ENCODE measurements around the gene FBXL14. TPM values are rescaled to one million over a fixed set of nuclear protein-coding genes. Genes with fewer than 3 reads are reported as not detected.

FBXL14 gene
- total and polyA plus RNA-seq, 2 of the 13 experiments (the other 11 are each of a cell fraction or from before 2014, with no cell fraction given): 7.0 to 7.4 TPM

DNA sequence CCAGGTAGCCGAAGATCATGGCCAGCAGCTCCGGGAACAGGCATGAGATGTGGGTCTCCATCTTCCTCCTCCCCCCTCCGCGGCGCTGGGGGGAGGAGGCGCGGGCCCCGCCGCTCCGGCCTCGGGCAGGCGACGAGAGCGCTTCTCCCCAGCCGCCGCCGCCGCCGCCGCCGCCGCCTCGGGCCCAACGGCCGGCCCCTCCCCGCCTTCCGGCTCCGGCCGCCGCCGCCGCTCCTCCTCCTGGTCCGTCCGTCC is 448 bp downstream of the FBXL14 start (continued):
- TF ChIP-seq, protein P1, sequence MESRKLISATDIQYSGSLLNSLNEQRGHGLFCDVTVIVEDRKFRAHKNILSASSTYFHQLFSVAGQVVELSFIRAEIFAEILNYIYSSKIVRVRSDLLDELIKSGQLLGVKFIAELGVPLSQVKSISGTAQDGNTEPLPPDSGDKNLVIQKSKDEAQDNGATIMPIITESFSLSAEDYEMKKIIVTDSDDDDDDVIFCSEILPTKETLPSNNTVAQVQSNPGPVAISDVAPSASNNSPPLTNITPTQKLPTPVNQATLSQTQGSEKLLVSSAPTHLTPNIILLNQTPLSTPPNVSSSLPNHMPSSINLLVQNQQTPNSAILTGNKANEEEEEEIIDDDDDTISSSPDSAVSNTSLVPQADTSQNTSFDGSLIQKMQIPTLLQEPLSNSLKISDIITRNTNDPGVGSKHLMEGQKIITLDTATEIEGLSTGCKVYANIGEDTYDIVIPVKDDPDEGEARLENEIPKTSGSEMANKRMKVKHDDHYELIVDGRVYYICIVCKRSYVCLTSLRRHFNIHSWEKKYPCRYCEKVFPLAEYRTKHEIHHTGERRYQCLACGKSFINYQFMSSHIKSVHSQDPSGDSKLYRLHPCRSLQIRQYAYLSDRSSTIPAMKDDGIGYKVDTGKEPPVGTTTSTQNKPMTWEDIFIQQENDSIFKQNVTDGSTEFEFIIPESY (CRISPR knock-in tag; IDR thresholded peaks at IDR 0.05): no peak
- no peak for TF ChIP-seq ZNF432 (CRISPR knock-in tag; IDR thresholded peaks at IDR 0.05; ENCODE audit: borderline replicate concordance)
- TF ChIP-seq ZNF891 (CRISPR knock-in tag; IDR thresholded peaks at IDR 0.05): no peak
- no peak for TF ChIP-seq HOXA5 (CRISPR knock-in tag; IDR thresholded peaks at IDR 0.05)
- TF ChIP-seq ZNF225 (CRISPR knock-in tag; IDR thresholded peaks at IDR 0.05): no peak
- 0 out of 2 replicates have a peak, but pooled peaks have one; percentile 12 for TF ChIP-seq KDM5B (CRISPR knock-in tag; IDR thresholded peaks at IDR 0.05; ENCODE audit: borderline replicate concordance)
- no peak for TF ChIP-seq SP2 (CRISPR knock-in tag; IDR thresholded peaks at IDR 0.05)
- peak; percentile 14; the same call in 1 of the 2 replicates for TF ChIP-seq ZFP90 (CRISPR knock-in tag; IDR thresholded peaks at IDR 0.05; ENCODE audit: borderline replicate concordance)
- no peak for TF ChIP-seq JARID2 (CRISPR knock-in tag; IDR thresholded peaks at IDR 0.05; ENCODE audit: insufficient replicate concordance)
- no peak for TF ChIP-seq CEBPB (IDR thresholded peaks at IDR 0.05; ENCODE audit: borderline replicate concordance, low read depth, low read length)
- TF ChIP-seq ZSCAN9 (CRISPR knock-in tag; IDR thresholded peaks at IDR 0.05; ENCODE audit: borderline replicate concordance): no peak

DNA sequence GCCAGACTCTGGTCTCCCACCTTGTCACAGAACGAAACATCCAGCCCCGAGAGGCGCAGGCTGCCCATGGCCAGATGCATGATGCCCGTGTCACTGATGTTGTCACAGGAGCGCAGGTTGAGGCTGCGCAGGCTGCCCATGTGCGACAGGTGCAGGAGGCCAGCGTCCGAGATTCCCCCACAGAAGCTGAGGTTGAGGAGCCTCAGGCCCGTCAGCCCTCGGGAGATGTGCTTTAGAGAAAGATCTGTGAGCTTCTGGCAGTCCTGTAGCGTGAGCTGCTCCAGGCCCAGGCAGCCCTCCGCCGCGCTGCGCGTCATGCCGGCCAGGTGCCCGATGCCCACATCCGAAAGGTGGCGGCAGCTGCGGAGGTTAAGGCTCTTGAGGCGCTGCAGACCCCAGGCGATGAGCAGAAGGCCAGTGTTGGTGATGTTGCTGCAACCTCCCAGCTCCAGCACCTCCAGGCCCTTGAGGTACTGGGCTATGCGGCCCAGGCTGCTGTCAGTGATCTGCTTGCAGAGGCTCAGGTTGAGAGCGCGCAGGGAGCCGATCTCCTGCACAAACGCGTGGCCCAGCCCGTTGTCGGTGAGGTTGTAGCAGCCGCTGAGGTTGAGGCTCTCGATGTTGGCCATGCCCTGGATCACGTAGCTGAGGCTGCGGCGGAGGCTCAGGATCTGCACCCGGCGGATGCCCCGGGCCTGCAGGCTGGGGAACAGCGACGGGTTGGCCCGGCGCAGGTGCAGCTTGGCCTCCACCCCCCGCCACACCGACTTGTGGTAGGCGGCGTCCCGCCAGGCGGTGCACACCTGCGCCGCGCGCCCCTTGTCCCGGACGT is 991 bp downstream of the FBXL14 start:
- intact Hi-C loops (cut with micrococcal nuclease; ENCODE audit: unreplicated experiment): no loop called here
- TF ChIP-seq, protein P2, sequence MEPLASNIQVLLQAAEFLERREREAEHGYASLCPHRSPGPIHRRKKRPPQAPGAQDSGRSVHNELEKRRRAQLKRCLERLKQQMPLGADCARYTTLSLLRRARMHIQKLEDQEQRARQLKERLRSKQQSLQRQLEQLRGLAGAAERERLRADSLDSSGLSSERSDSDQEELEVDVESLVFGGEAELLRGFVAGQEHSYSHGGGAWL (CRISPR knock-in tag; IDR thresholded peaks at IDR 0.05): peak; percentile 53
- TF ChIP-seq, protein P3, sequence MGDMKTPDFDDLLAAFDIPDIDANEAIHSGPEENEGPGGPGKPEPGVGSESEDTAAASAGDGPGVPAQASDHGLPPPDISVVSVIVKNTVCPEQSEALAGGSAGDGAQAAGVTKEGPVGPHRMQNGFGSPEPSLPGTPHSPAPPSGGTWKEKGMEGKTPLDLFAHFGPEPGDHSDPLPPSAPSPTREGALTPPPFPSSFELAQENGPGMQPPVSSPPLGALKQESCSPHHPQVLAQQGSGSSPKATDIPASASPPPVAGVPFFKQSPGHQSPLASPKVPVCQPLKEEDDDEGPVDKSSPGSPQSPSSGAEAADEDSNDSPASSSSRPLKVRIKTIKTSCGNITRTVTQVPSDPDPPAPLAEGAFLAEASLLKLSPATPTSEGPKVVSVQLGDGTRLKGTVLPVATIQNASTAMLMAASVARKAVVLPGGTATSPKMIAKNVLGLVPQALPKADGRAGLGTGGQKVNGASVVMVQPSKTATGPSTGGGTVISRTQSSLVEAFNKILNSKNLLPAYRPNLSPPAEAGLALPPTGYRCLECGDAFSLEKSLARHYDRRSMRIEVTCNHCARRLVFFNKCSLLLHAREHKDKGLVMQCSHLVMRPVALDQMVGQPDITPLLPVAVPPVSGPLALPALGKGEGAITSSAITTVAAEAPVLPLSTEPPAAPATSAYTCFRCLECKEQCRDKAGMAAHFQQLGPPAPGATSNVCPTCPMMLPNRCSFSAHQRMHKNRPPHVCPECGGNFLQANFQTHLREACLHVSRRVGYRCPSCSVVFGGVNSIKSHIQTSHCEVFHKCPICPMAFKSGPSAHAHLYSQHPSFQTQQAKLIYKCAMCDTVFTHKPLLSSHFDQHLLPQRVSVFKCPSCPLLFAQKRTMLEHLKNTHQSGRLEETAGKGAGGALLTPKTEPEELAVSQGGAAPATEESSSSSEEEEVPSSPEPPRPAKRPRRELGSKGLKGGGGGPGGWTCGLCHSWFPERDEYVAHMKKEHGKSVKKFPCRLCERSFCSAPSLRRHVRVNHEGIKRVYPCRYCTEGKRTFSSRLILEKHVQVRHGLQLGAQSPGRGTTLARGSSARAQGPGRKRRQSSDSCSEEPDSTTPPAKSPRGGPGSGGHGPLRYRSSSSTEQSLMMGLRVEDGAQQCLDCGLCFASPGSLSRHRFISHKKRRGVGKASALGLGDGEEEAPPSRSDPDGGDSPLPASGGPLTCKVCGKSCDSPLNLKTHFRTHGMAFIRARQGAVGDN (CRISPR knock-in tag; IDR thresholded peaks at IDR 0.05): peak; percentile 92

More for the DNA sequence above, 991 bp downstream of the FBXL14 start:
- ChIA-PET CTCF (ENCODE audit: low intra/inter-chr PET ratio, low total read pairs) (no interaction called here), POLR2A (no interaction called here)
- H3K27me3 ChIP-seq (ENCODE audit: control insufficient read depth in 1 of 2, insufficient read depth in 2 of 2, low read length in 2 of 2): peaks cover 0 to 4% of the 10 kb centered on the region in 2 experiments; a peak in 2 of 5 replicates
- in situ Hi-C loops (cut with HindIII; ENCODE audit: extremely low pct_ligation_motif_present, low pct_unique_long_range_greater_than_20kb): loop anchor here (5.0 to 25.0 kb wide), 2 partner anchors 76 to 1031 kb away; no protein-coding TSS in a partner anchor
- peak overlapping the region; percentile 39 for H3K27ac ChIP-seq (ENCODE audit: extremely low read length, insufficient read depth, low read length)
- no peaks in the 10 kb centered on the region for H3K36me3 ChIP-seq (replicated peaks in 1 of 2; ENCODE audit: control insufficient read depth in 1 of 2, insufficient read depth in 2 of 2, low read length in 2 of 2)
- peak overlapping the region; percentile 89 for H3K4me2 ChIP-seq (ENCODE audit: low read depth, low read length)
- peaks cover 26% of the 10 kb centered on the region for H3K79me2 ChIP-seq (ENCODE audit: insufficient read depth, low read length)
- FAIRE-seq (no peak), ATAC-seq (peak; percentile 64), DNase-seq (ENCODE audit: low spot score) (no peak)
- no peaks in the 10 kb centered on the region for H3K9me3 ChIP-seq (ENCODE audit: low read length)
- H3K4me3 ChIP-seq (replicated peaks in 1 of 3; ENCODE audit: insufficient read depth in 1 of 3, low read depth in 2 of 3, low read length in 3 of 3): peak overlapping the region; percentile 50 to 83 (median 75)
- peaks cover 52% of the 10 kb centered on the region for H3K4me1 ChIP-seq (ENCODE audit: insufficient read depth, low read length)
- 39% methylated on average over 10 of the region's 56 CpGs for WGBS (ENCODE audit: low lambda C conversion rate)
- H4K20me1 ChIP-seq (ENCODE audit: insufficient read depth, low read length): peaks cover 17% of the 10 kb centered on the region; the same call in 1 of the 2 replicates
- H3K9ac ChIP-seq (ENCODE audit: insufficient read depth, low read depth, low read length): peak overlapping the region; percentile 60
- H2AFZ ChIP-seq (ENCODE audit: low read length): no peak overlapping the region
- no TSS peak for BruUV-seq (replicated peaks)

All from HepG2 (cell line).